ENCODE measurements around the gene IER5L. TPM values are rescaled to one million over a fixed set of nuclear protein-coding genes. Genes with fewer than 3 reads are reported as not detected.

IER5L gene
- total RNA-seq, 1 donor from 2014 or later: 19.5 TPM

DNA sequence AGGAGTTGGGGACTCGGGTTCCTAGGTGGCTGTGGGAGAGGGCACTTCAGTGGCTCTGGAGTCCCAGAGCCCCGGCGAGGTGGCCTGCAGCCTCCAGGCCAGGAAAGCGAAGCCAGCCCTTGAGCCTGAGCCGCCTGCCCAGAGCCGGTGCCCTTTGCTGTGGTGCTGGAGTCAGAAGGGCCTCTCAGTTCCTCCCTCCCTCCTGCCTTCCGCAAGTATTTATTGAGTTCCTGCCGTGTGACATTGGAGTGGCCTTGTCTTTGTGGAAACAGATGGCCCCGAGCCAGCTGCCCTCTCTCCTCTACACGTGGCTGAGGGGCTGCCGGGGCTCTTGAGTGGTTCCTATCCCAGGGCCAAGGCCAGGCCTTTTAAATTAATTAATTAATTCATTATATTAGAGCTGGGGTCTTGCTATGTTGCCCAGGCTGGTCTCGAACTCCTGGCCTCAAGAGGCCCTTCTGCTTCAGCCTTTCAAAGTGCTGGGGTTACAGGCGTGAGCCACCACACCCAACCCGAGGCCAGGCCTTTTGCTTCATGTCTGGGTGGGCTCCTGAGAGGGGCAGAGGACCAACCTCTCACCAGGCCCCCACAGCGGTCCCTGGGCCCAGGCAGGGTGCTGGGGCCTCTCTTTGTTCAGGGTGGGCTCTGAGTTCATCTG lies 45.6 kb upstream of the IER5L start:
- TF ChIP-seq, protein P1, sequence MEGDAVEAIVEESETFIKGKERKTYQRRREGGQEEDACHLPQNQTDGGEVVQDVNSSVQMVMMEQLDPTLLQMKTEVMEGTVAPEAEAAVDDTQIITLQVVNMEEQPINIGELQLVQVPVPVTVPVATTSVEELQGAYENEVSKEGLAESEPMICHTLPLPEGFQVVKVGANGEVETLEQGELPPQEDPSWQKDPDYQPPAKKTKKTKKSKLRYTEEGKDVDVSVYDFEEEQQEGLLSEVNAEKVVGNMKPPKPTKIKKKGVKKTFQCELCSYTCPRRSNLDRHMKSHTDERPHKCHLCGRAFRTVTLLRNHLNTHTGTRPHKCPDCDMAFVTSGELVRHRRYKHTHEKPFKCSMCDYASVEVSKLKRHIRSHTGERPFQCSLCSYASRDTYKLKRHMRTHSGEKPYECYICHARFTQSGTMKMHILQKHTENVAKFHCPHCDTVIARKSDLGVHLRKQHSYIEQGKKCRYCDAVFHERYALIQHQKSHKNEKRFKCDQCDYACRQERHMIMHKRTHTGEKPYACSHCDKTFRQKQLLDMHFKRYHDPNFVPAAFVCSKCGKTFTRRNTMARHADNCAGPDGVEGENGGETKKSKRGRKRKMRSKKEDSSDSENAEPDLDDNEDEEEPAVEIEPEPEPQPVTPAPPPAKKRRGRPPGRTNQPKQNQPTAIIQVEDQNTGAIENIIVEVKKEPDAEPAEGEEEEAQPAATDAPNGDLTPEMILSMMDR (IDR thresholded peaks at IDR 0.05; ENCODE audit: insufficient read depth, low read length, severe bottlenecking): no peak
- FAIRE-seq (no peak), DNase-seq (ENCODE audit: low read depth) (no peak)
- H3K4me3 ChIP-seq (ENCODE audit: low read depth, low read length): no peak overlapping the region
- no peaks in the 10 kb centered on the region for H3K27me3 ChIP-seq (ENCODE audit: control insufficient read depth, insufficient read depth, low read length)
- H3K36me3 ChIP-seq (ENCODE audit: control insufficient read depth, insufficient read depth, low read length): no peaks in the 10 kb centered on the region

DNA sequence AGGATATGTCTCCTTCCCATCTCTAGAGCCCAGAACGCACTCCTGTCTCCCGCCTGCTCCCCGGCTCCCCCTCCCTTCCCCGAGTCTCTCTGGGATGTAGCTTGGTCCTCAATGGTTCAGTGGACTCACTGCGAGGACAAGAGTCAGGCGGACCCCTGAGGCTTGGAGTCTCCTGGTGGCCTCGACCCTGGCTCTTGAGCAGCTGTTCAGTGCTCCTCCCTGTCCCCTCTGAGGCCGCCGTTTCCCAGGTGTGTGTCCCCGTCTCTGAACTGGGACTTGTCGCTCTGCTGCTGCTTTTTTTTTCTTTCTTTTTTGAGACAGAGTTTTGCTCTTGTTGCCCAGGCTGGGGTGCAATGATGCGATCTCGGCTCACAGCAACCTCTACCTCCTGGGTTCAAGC lies 44.8 kb upstream of the IER5L start:
- Histone ChIP-seq H3K4me3 (ENCODE audit: low read depth, low read length) (no peak overlapping the region), H3K27me3 (ENCODE audit: control insufficient read depth, insufficient read depth, low read length) (no peaks in the 10 kb centered on the region), H3K36me3 (ENCODE audit: control insufficient read depth, insufficient read depth, low read length) (no peaks in the 10 kb centered on the region)
- FAIRE-seq (no peak), DNase-seq (ENCODE audit: low read depth) (no peak)
- TF ChIP-seq, protein P1 (IDR thresholded peaks at IDR 0.05; ENCODE audit: insufficient read depth, low read length, severe bottlenecking): no peak

DNA sequence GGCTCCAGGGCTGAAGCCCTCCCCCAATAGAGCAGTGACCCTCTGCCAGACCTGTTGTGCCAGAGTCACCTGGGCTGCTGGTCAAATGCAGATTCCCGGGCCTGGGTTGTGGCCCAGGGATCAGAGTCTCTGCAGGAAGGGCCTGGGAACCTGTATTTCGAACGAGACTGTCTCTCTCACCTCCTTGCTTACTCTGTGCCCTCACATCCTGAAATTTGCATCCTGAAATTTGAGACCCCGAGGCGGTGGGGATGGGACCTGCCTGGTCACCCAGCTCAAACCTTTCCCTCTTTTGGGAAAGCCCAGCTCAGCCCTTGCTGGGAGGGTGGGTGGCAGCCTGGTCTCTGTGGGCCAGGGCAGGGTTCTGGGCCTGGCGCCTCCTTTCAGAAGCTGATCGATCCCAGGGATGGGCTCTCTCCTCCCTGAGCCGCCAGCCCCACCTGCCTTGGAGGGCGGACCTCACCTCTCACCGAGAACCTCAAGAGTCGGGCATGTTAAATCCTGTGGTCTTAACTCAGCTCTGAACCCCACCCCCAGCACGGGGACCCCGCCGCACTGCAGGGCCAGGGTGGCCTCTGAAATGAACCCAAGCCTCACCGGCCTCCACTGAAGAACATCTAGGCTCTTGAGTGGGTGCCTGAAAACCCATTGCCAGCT lies 44.0 kb upstream of the IER5L start:
- no peaks in the 10 kb centered on the region for H3K36me3 ChIP-seq (ENCODE audit: control insufficient read depth, insufficient read depth, low read length)
- TF ChIP-seq, protein P1 (IDR thresholded peaks at IDR 0.05; ENCODE audit: insufficient read depth, low read length, severe bottlenecking): no peak
- no peaks in the 10 kb centered on the region for H3K27me3 ChIP-seq (ENCODE audit: control insufficient read depth, insufficient read depth, low read length)
- no peak for DNase-seq (ENCODE audit: low read depth)
- H3K4me3 ChIP-seq (ENCODE audit: low read depth, low read length): no peak overlapping the region
- no peak for FAIRE-seq

DNA sequence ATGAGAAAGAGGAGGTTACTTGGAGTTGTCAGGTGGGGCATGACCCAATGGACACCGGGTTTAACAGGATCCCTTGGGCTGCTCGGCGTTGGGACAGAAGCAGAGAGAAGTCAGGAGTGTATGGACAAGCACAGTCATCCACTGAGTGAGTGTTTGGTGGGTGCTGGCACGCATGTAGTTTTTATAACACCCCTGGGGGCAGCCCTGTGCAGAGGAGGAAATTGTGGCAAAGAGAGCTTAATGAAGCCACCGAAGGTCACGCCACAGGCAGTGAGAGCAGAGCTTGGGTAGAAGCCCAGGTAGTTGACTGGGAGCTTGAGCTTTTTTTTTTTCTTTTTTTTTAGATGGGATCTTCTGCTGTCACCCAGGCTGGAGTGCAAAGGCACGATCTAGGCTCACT lies 43.2 kb upstream of the IER5L start:
- H3K4me3 ChIP-seq (ENCODE audit: low read depth, low read length): no peak overlapping the region
- FAIRE-seq: no peak
- TF ChIP-seq, protein P1 (IDR thresholded peaks at IDR 0.05; ENCODE audit: insufficient read depth, low read length, severe bottlenecking): no peak
- H3K27me3 ChIP-seq (ENCODE audit: control insufficient read depth, insufficient read depth, low read length): no peaks in the 10 kb centered on the region
- no peaks in the 10 kb centered on the region for H3K36me3 ChIP-seq (ENCODE audit: control insufficient read depth, insufficient read depth, low read length)
- no peak for DNase-seq (ENCODE audit: low read depth)

DNA sequence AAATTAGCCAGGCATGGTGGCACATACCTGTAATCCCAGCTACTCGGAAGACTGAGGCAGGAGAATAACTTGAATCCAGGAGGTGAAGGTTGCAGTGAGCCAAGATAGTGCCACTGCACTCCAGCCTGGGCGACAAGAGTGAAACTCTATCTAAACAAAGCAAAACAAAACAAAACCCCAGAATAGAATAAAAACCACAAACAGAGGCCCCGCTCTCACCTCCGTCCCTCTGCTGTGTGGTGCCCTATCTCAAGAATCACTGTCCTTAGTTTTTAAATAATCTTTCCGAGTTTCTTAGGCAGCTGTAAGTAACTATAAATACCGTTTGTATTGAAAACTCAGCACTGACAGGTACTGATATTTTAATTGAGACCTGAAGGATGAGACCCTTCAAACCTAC lies 42.7 kb upstream of the IER5L start:
- FAIRE-seq (no peak), DNase-seq (ENCODE audit: low read depth) (no peak)
- TF ChIP-seq, protein P1 (IDR thresholded peaks at IDR 0.05; ENCODE audit: insufficient read depth, low read length, severe bottlenecking): no peak
- no peaks in the 10 kb centered on the region for H3K36me3 ChIP-seq (ENCODE audit: control insufficient read depth, insufficient read depth, low read length)
- no peaks in the 10 kb centered on the region for H3K27me3 ChIP-seq (ENCODE audit: control insufficient read depth, insufficient read depth, low read length)
- H3K4me3 ChIP-seq (ENCODE audit: low read depth, low read length): no peak overlapping the region

All from bronchial epithelial cell (primary cell).